ENCODE results near the gene RFPL3. TPM values are rescaled to one million over a fixed set of nuclear protein-coding genes. Genes with fewer than 3 reads are reported as not detected.
A peak's percentile ranks its signal among the peaks of the same experiment; 100 is the strongest.

RFPL3 gene
- total and polyA plus RNA-seq, 2 experiments from 2014 or later, result not detected

- TF ChIP-seq, protein P1, sequence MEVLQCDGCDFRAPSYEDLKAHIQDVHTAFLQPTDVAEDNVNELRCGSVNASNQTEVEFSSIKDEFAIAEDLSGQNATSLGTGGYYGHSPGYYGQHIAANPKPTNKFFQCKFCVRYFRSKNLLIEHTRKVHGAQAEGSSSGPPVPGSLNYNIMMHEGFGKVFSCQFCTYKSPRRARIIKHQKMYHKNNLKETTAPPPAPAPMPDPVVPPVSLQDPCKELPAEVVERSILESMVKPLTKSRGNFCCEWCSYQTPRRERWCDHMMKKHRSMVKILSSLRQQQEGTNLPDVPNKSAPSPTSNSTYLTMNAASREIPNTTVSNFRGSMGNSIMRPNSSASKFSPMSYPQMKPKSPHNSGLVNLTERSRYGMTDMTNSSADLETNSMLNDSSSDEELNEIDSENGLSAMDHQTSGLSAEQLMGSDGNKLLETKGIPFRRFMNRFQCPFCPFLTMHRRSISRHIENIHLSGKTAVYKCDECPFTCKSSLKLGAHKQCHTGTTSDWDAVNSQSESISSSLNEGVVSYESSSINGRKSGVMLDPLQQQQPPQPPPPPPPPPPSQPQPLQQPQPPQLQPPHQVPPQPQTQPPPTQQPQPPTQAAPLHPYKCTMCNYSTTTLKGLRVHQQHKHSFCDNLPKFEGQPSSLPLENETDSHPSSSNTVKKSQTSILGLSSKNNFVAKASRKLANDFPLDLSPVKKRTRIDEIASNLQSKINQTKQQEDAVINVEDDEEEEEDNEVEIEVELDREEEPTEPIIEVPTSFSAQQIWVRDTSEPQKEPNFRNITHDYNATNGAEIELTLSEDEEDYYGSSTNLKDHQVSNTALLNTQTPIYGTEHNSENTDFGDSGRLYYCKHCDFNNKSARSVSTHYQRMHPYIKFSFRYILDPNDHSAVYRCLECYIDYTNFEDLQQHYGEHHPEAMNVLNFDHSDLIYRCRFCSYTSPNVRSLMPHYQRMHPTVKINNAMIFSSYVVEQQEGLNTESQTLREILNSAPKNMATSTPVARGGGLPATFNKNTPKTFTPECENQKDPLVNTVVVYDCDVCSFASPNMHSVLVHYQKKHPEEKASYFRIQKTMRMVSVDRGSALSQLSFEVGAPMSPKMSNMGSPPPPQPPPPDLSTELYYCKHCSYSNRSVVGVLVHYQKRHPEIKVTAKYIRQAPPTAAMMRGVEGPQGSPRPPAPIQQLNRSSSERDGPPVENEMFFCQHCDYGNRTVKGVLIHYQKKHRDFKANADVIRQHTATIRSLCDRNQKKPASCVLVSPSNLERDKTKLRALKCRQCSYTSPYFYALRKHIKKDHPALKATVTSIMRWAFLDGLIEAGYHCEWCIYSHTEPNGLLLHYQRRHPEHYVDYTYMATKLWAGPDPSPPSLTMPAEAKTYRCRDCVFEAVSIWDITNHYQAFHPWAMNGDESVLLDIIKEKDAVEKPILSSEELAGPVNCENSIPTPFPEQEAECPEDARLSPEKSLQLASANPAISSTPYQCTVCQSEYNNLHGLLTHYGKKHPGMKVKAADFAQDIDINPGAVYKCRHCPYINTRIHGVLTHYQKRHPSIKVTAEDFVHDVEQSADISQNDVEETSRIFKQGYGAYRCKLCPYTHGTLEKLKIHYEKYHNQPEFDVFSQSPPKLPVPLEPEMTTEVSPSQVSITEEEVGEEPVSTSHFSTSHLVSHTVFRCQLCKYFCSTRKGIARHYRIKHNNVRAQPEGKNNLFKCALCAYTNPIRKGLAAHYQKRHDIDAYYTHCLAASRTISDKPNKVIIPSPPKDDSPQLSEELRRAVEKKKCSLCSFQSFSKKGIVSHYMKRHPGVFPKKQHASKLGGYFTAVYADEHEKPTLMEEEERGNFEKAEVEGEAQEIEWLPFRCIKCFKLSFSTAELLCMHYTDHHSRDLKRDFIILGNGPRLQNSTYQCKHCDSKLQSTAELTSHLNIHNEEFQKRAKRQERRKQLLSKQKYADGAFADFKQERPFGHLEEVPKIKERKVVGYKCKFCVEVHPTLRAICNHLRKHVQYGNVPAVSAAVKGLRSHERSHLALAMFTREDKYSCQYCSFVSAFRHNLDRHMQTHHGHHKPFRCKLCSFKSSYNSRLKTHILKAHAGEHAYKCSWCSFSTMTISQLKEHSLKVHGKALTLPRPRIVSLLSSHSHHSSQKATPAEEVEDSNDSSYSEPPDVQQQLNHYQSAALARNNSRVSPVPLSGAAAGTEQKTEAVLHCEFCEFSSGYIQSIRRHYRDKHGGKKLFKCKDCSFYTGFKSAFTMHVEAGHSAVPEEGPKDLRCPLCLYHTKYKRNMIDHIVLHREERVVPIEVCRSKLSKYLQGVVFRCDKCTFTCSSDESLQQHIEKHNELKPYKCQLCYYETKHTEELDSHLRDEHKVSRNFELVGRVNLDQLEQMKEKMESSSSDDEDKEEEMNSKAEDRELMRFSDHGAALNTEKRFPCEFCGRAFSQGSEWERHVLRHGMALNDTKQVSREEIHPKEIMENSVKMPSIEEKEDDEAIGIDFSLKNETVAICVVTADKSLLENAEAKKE (CRISPR knock-in tag; IDR thresholded peaks at IDR 0.05), result no peak
- TF ChIP-seq ZNF331 (CRISPR knock-in tag; IDR thresholded peaks at IDR 0.05; ENCODE audit: low read depth), result no peak
- TF ChIP-seq, protein P2, sequence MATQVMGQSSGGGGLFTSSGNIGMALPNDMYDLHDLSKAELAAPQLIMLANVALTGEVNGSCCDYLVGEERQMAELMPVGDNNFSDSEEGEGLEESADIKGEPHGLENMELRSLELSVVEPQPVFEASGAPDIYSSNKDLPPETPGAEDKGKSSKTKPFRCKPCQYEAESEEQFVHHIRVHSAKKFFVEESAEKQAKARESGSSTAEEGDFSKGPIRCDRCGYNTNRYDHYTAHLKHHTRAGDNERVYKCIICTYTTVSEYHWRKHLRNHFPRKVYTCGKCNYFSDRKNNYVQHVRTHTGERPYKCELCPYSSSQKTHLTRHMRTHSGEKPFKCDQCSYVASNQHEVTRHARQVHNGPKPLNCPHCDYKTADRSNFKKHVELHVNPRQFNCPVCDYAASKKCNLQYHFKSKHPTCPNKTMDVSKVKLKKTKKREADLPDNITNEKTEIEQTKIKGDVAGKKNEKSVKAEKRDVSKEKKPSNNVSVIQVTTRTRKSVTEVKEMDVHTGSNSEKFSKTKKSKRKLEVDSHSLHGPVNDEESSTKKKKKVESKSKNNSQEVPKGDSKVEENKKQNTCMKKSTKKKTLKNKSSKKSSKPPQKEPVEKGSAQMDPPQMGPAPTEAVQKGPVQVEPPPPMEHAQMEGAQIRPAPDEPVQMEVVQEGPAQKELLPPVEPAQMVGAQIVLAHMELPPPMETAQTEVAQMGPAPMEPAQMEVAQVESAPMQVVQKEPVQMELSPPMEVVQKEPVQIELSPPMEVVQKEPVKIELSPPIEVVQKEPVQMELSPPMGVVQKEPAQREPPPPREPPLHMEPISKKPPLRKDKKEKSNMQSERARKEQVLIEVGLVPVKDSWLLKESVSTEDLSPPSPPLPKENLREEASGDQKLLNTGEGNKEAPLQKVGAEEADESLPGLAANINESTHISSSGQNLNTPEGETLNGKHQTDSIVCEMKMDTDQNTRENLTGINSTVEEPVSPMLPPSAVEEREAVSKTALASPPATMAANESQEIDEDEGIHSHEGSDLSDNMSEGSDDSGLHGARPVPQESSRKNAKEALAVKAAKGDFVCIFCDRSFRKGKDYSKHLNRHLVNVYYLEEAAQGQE (IDR thresholded peaks at IDR 0.05; ENCODE audit: unreplicated experiment), result no peak
- TF ChIP-seq CREB1 (CRISPR knock-in tag; IDR thresholded peaks at IDR 0.05; ENCODE audit: low read depth), result no peak
These were observed 28.0 kb downstream of the RFPL3 start (continued) for GRCh38 chr22:32385681-32386080.

DNA sequence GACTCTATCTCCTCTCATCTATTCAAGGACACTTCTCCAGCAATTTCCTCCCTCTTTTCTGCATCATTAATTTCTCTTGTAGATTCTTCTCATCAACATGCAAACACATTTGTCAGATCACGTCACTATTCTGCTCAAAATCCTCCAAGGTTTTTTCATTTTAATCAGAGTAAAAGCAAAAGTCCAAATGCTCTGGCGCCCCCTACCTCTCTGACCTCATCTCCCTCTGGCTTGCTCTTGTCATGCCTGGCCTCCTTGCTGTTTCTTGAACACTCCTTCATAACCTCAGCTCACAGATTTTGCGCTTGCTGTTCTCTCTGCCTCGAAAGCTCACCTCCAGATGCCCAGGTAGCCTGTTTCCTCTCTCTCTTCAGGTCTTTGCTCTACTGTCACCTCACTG lies 32.0 kb downstream of the RFPL3 start:
- Mint-ChIP-seq H3K27ac (no peak overlapping the region), H3K9me3 (no peaks in the 10 kb centered on the region), H3K4me3 (no peak overlapping the region), H3K27me3 (ENCODE audit: insufficient read depth, low read depth, poor library complexity) (peaks cover 2% of the 10 kb centered on the region), H3K36me3 (ENCODE audit: low read depth) (peaks cover 82% of the 10 kb centered on the region), H3K4me1 (no peaks in the 10 kb centered on the region)
- peaks cover 3% of the 10 kb centered on the region; the same call in 1 of the 2 replicates for H3F3A ChIP-seq (replicated peaks; ENCODE audit: low read depth)
- H3K4me2 ChIP-seq, result no peak overlapping the region
- H4K20me1 ChIP-seq (replicated peaks; ENCODE audit: insufficient read depth), result peaks cover 10% of the 10 kb centered on the region
- H3K27me3 ChIP-seq (ENCODE audit: insufficient read depth), result no peaks in the 10 kb centered on the region
- H3K9me2 ChIP-seq (ENCODE audit: insufficient read depth), result no peaks in the 10 kb centered on the region
- no peaks in the 10 kb centered on the region for H3K79me2 ChIP-seq (replicated peaks; ENCODE audit: insufficient read depth)
- no peak overlapping the region for H3K27ac ChIP-seq (ENCODE audit: low read depth)
- ATAC-seq (peak; percentile 76), DNase-seq (ENCODE audit: low spot score) (peak; percentile 74)
- H2AFZ ChIP-seq, result no peak overlapping the region
- H3K4me1 ChIP-seq (ENCODE audit: insufficient read depth), result no peaks in the 10 kb centered on the region
- H3K36me3 ChIP-seq (ENCODE audit: insufficient read depth), result peaks cover 51% of the 10 kb centered on the region
- H3K4me3 ChIP-seq, result no peak overlapping the region
- TF ChIP-seq, protein P1 (CRISPR knock-in tag; IDR thresholded peaks at IDR 0.05), result no peak

All from GM23338 (cell line).